WTC11 (cell line): ENCODE measurements around the gene PARP12. TPM values are rescaled to one million over a fixed set of nuclear protein-coding genes. Genes with fewer than 3 reads are reported as not detected.

ENCODE experiments used
- ATAC-seq: fragments of 200-7000 bp; cut with Tn5 transposase; 2 replicates; pipeline ENCODE4 v1.10.0; 2021; ENCODE audit warnings: mild to moderate bottlenecking, moderate library complexity
- CTCF ChIA-PET: fragments of 300-600 bp; sonication (Branson Sonifier 250); formaldehyde crosslinking; loops from one replicate; lab custom pipeline; 2021; ENCODE audit warnings: antibody characterized with exemption; lab: Charles Lee
- POLR2A ChIA-PET: fragments of 350-600 bp; sonication (Branson Sonifier 250); formaldehyde crosslinking; loops from one replicate; lab custom pipeline; 2021; ENCODE audit warnings: antibody characterized with exemption; lab: Charles Lee
- DNase-seq: peaks from one replicate; pipeline ENCODE4 v3.0.0; 2021; ENCODE audit warnings: low spot score
- H3K27ac Mint-ChIP-seq: 2 replicates; pipeline ENCODE4 v1.8.0; 2021; ENCODE audit warnings: mixed read lengths
- H3K27me3 Mint-ChIP-seq: 2 replicates; pipeline ENCODE4 v1.8.0; 2021; ENCODE audit warnings: low read depth, mild to moderate bottlenecking, moderate library complexity, mixed read lengths
- H3K36me3 Mint-ChIP-seq: 2 replicates; pipeline ENCODE4 v1.8.0; 2021; ENCODE audit warnings: mixed read lengths
- H3K4me1 Mint-ChIP-seq: 2 replicates; pipeline ENCODE4 v1.8.0; 2022; ENCODE audit warnings: mixed read lengths
- H3K4me3 Mint-ChIP-seq: 2 replicates; pipeline ENCODE4 v1.8.0; 2021; ENCODE audit warnings: mild to moderate bottlenecking, moderate library complexity, mixed read lengths
- H3K9me3 Mint-ChIP-seq: 2 replicates; pipeline ENCODE4 v1.8.0; 2021; ENCODE audit warnings: mixed read lengths
- ATF2 ChIP-seq: sonication (generic); formaldehyde crosslinking; IDR thresholded peaks from 2 replicates; pipeline ENCODE4 v1.8.1; 2022; ENCODE audit warnings: low read depth, missing genetic modification reagents, borderline replicate concordance
- ATF6 ChIP-seq: sonication (generic); formaldehyde crosslinking; IDR thresholded peaks from 2 replicates; pipeline ENCODE4 v1.8.1; 2023; ENCODE audit warnings: mild to moderate bottlenecking, missing genetic modification reagents
- ESRRA ChIP-seq: sonication (generic); formaldehyde crosslinking; IDR thresholded peaks from 2 replicates; pipeline ENCODE4 v1.8.1; 2022; ENCODE audit warnings: mild to moderate bottlenecking, missing genetic modification reagents, borderline replicate concordance
- FOXP4 ChIP-seq: sonication (generic); formaldehyde crosslinking; IDR thresholded peaks from 2 replicates; pipeline ENCODE4 v1.8.0; 2022; ENCODE audit warnings: mild to moderate bottlenecking, missing genetic modification reagents
- GRHL2 ChIP-seq: fragments of 250-450 bp; sonication (Bioruptor Pico); IDR thresholded peaks from 2 replicates; pipeline ENCODE4 v1.8.0; 2022; ENCODE audit warnings: mild to moderate bottlenecking, moderate library complexity; ENCODE audit not compliant: insufficient replicate concordance, severe bottlenecking
- IRF2 ChIP-seq: sonication (generic); formaldehyde crosslinking; IDR thresholded peaks from 2 replicates; pipeline ENCODE4 v1.8.0; 2022; ENCODE audit warnings: low read depth, missing genetic modification reagents, borderline replicate concordance
- JUN ChIP-seq: sonication (generic); formaldehyde crosslinking; IDR thresholded peaks from 2 replicates; pipeline ENCODE4 v1.8.0; 2023; ENCODE audit warnings: mild to moderate bottlenecking, missing genetic modification reagents
- MXD4 ChIP-seq: fragments of 250-450 bp; sonication (Bioruptor Pico); IDR thresholded peaks from 2 replicates; pipeline ENCODE4 v1.8.0; 2021; ENCODE audit warnings: mild to moderate bottlenecking, moderate library complexity, borderline replicate concordance
- NR3C1 ChIP-seq: sonication (generic); formaldehyde crosslinking; conservative IDR thresholded peaks from 2 replicates; pipeline ENCODE4 v1.8.1; 2023; ENCODE audit warnings: low read depth, mild to moderate bottlenecking, missing genetic modification reagents
- PREB ChIP-seq: sonication (generic); formaldehyde crosslinking; IDR thresholded peaks from 2 replicates; pipeline ENCODE4 v1.8.1; 2022; ENCODE audit warnings: mild to moderate bottlenecking, missing genetic modification reagents, moderate library complexity, borderline replicate concordance
- PRRX2 ChIP-seq: fragments of 250-450 bp; sonication (Bioruptor Pico); IDR thresholded peaks from 2 replicates; pipeline ENCODE4 v1.8.0; 2021; ENCODE audit warnings: mild to moderate bottlenecking
- RELA ChIP-seq: sonication (generic); formaldehyde crosslinking; IDR thresholded peaks from 2 replicates; pipeline ENCODE4 v1.8.1; 2022; ENCODE audit warnings: missing genetic modification reagents, mild to moderate bottlenecking, borderline replicate concordance
- SMAD3 ChIP-seq: sonication (generic); formaldehyde crosslinking; IDR thresholded peaks from 2 replicates; pipeline ENCODE4 v1.8.0; 2022; ENCODE audit warnings: missing genetic modification reagents, mild to moderate bottlenecking, borderline replicate concordance
- TCF7 ChIP-seq: sonication (generic); formaldehyde crosslinking; IDR thresholded peaks from 2 replicates; pipeline ENCODE4 v1.8.0; 2022; ENCODE audit warnings: mild to moderate bottlenecking, low read depth, missing genetic modification reagents, moderate library complexity
- TEAD4 ChIP-seq: sonication (generic); formaldehyde crosslinking; IDR thresholded peaks from 2 replicates; pipeline ENCODE4 v1.8.0; 2022; ENCODE audit warnings: mild to moderate bottlenecking, missing genetic modification reagents
- ZBTB21 ChIP-seq: sonication (generic); formaldehyde crosslinking; IDR thresholded peaks from 2 replicates; pipeline ENCODE4 v1.8.1; 2023; ENCODE audit warnings: mild to moderate bottlenecking, missing genetic modification reagents, borderline replicate concordance
- ZBTB43 ChIP-seq: sonication (generic); formaldehyde crosslinking; IDR thresholded peaks from 2 replicates; pipeline ENCODE4 v1.8.1; 2023; ENCODE audit warnings: mild to moderate bottlenecking, missing genetic modification reagents
- ZNF121 ChIP-seq: sonication (generic); formaldehyde crosslinking; IDR thresholded peaks from 2 replicates; pipeline ENCODE4 v1.8.0; 2023; ENCODE audit warnings: missing genetic modification reagents
- ZNF219 ChIP-seq: sonication (generic); formaldehyde crosslinking; IDR thresholded peaks from 2 replicates; pipeline ENCODE4 v1.8.0; 2023; ENCODE audit warnings: missing genetic modification reagents, mild to moderate bottlenecking, borderline replicate concordance
- ZNF416 ChIP-seq: fragments of 250-450 bp; sonication (Bioruptor Pico); IDR thresholded peaks from 2 replicates; pipeline ENCODE4 v1.9.0; 2021; ENCODE audit warnings: mild to moderate bottlenecking, inconsistent platforms
- ZNF423 ChIP-seq: fragments of 250-450 bp; sonication (Bioruptor Pico); IDR thresholded peaks from 2 replicates; pipeline ENCODE4 v2.1.2; 2022; ENCODE audit warnings: mild to moderate bottlenecking, moderate library complexity
- ZNF512 ChIP-seq: sonication (generic); formaldehyde crosslinking; IDR thresholded peaks from 2 replicates; pipeline ENCODE4 v1.8.1; 2022; ENCODE audit warnings: missing genetic modification reagents, borderline replicate concordance
- total RNA-seq: library from RNA; stranded (reverse); gene quantifications from 3 replicates; pipeline ENCODE4 v1.2.3, GENCODE V29; 2021

PARP12 gene
- total RNA-seq, 1 experiment from 2014 or later, result 9.1 TPM

- no peak for ATAC-seq
- POLR2A ChIA-PET, result interaction anchor here (0.6 to 1.3 kb wide), 4 partner anchors 237 to 376 kb away, joined by 3 to 10 read pairs (median 4); no protein-coding TSS in a partner anchor
- Mint-ChIP-seq H3K4me1 (peaks cover 19% of the 10 kb centered on the region), H3K4me3 (no peak overlapping the region), H3K27ac (no peak overlapping the region)
- DNase-seq, result no peak
- CTCF ChIA-PET, result interaction anchor here (0.7 to 6.7 kb wide), 37 partner anchors 12 to 539 kb away, joined by 3 to 72 read pairs (median 5); partner anchors contain the start of genes HIPK2 and PARP12
- TF ChIP-seq ZBTB21 (CRISPR knock-in tag) (no peak), MXD4 (CRISPR knock-in tag) (no peak), ZNF423 (CRISPR knock-in tag) (no peak), RELA (CRISPR knock-in tag) (no peak), NR3C1 (CRISPR knock-in tag) (no peak), TEAD4 (CRISPR knock-in tag) (no peak), ZBTB43 (CRISPR knock-in tag) (no peak), ZNF219 (no peak), FOXP4 (no peak), GRHL2 (CRISPR knock-in tag) (no peak), PRRX2 (CRISPR knock-in tag) (no peak), IRF2 (no peak), ATF6 (CRISPR knock-in tag) (no peak)
- TF ChIP-seq, all 79 proteins: peak for 0
- H3K9me3 Mint-ChIP-seq, result no peaks in the 10 kb centered on the region
- H3K36me3 Mint-ChIP-seq, result no peaks in the 10 kb centered on the region
- H3K27me3 Mint-ChIP-seq, result no peaks in the 10 kb centered on the region
Observed at GRCh38 chr7:140005341-140005740, 57.4 kb downstream of the PARP12 start.

GRCh38 chr7:140004672-140005071 is 58.1 kb downstream of the PARP12 start:
- TF ChIP-seq JUN (CRISPR knock-in tag), result no peak
- TF ChIP-seq PREB (CRISPR knock-in tag), result no peak
- no peak for TF ChIP-seq IRF2
- TF ChIP-seq SMAD3 (CRISPR knock-in tag), result no peak
- no peak for TF ChIP-seq ZNF416 (CRISPR knock-in tag)
- no peak for TF ChIP-seq ESRRA (CRISPR knock-in tag)
- no peak for TF ChIP-seq NR3C1 (CRISPR knock-in tag)
- no peak for TF ChIP-seq ZNF121 (CRISPR knock-in tag)
- TF ChIP-seq ZNF512, result no peak
- TF ChIP-seq TEAD4 (CRISPR knock-in tag), result no peak
- TF ChIP-seq TCF7 (CRISPR knock-in tag), result no peak
- TF ChIP-seq ATF2 (CRISPR knock-in tag), result no peak
- Mint-ChIP-seq H3K27ac (no peak overlapping the region), H3K27me3 (no peaks in the 10 kb centered on the region), H3K4me1 (peaks cover 17% of the 10 kb centered on the region), H3K36me3 (no peaks in the 10 kb centered on the region), H3K4me3 (no peak overlapping the region), H3K9me3 (no peaks in the 10 kb centered on the region)
- ATAC-seq (no peak), DNase-seq (no peak)
- ChIA-PET CTCF (interaction anchor here (1.5 to 6.7 kb wide), 8 partner anchors 12 to 416 kb away, joined by 3 to 72 read pairs (median 7); no protein-coding TSS in a partner anchor), POLR2A (no interaction called here)
